Karpas-422 (cell line): ENCODE data around the gene FCRL1. TPM values are rescaled to one million over a fixed set of nuclear protein-coding genes. Genes with fewer than 3 reads are reported as not detected.

Experiments
- DNase-seq: peaks from one replicate; pipeline ENCODE4 v3.0.0-alpha.2; 2015
- H2AFZ ChIP-seq: fragments of 200-600 bp; sonication (generic); 2 replicates; pipeline ENCODE4 v1.6.1; 2014; ENCODE audit warnings: antibody characterized with exemption, low read length, mixed read lengths
- H3K27ac ChIP-seq: fragments of 200-600 bp; sonication (generic); 2 replicates; pipeline ENCODE4 v1.5.1; 2014; ENCODE audit warnings: mild to moderate bottlenecking, low read length, moderate library complexity
- H3K27me3 ChIP-seq: fragments of 200-600 bp; sonication (generic); 2 replicates; pipeline ENCODE4 v1.6.1; 2014; ENCODE audit warnings: low read length, mixed read lengths
- H3K36me3 ChIP-seq: fragments of 200-600 bp; sonication (generic); 2 replicates; pipeline ENCODE4 v1.6.1; 2014; ENCODE audit warnings: low read length, mixed read lengths; ENCODE audit not compliant: insufficient read depth
- H3K4me1 ChIP-seq: fragments of 200-600 bp; sonication (generic); 2 replicates; pipeline ENCODE4 v1.6.1; 2014; ENCODE audit warnings: mild to moderate bottlenecking, low read length, mixed read lengths
- H3K4me2 ChIP-seq: fragments of 200-600 bp; sonication (generic); 2 replicates; pipeline ENCODE4 v1.6.1; 2014; ENCODE audit warnings: low read length, low read depth, mild to moderate bottlenecking; ENCODE audit not compliant: poor library complexity, severe bottlenecking
- H3K4me3 ChIP-seq: fragments of 200-600 bp; sonication (generic); 2 replicates; pipeline ENCODE4 v1.5.1; 2014; ENCODE audit warnings: mild to moderate bottlenecking, antibody characterized with exemption, low read length, mixed read lengths
- H3K79me2 ChIP-seq: fragments of 200-600 bp; sonication (generic); 2 replicates; pipeline ENCODE4 v1.6.1; 2014; ENCODE audit warnings: mild to moderate bottlenecking, low read length, mixed read lengths
- H3K9ac ChIP-seq: fragments of 200-600 bp; sonication (generic); 2 replicates; pipeline ENCODE4 v1.6.0; 2014; ENCODE audit warnings: low read length
- H3K9me2 ChIP-seq: fragments of 200-600 bp; sonication (generic), shearing (Covaris generic); replicated peaks from 2 replicates; pipeline ENCODE4 v1.6.0; 2014; ENCODE audit warnings: mild to moderate bottlenecking, low read length, moderate library complexity; ENCODE audit not compliant: insufficient read depth
- H3K9me3 ChIP-seq: fragments of 300-700, 200-600 bp; sonication (generic); 2 replicates; pipeline ENCODE4 v1.6.1; 2014; ENCODE audit warnings: low read length, mixed read lengths
- H4K20me1 ChIP-seq: fragments of 200-600 bp; sonication (generic); 2 replicates; pipeline ENCODE4 v1.6.1; 2014; ENCODE audit warnings: mild to moderate bottlenecking, antibody characterized with exemption, low read length, low read depth; ENCODE audit not compliant: insufficient read depth
- small RNA-seq: library from RNA; depleted of rRNA; stranded (forward); fragments of <200 nt; gene quantifications from one replicate; pipeline ENCODE3, GENCODE V24; 2014
- total RNA-seq: library from RNA; depleted of rRNA; stranded (reverse); fragments of >200 nt; shearing (Covaris generic); gene quantifications from 2 replicates; pipeline ENCODE4 v1.2.3, GENCODE V29; 2014; ENCODE audit warnings: low replicate concordance; rRNA removed

The FCRL1 gene
- total RNA-seq, 1 experiment from 2014 or later, result 232 TPM

- no peak for DNase-seq
- Histone ChIP-seq H3K4me3 (no peak overlapping the region), H3K79me2 (peaks cover 14% of the 10 kb centered on the region), H3K27ac (no peak overlapping the region), H2AFZ (no peak overlapping the region), H3K36me3 (peaks cover 89% of the 10 kb centered on the region), H3K4me2 (no peak overlapping the region), H3K4me1 (no peaks in the 10 kb centered on the region), H4K20me1 (no peaks in the 10 kb centered on the region), H3K9me2 (no peaks in the 10 kb centered on the region), H3K9me3 (no peaks in the 10 kb centered on the region), H3K9ac (no peak overlapping the region), H3K27me3 (no peaks in the 10 kb centered on the region)
These were observed 71.6 kb downstream of the FCRL1 start for GRCh38 chr1:157748262-157748817.

Small RNA genes lying within 50 kb of the gene (small RNA-seq; reads per million reads assigned to genes)
- gene MRPS21P2, result not detected

Other genes starting within 250 kb of the FCRL1 start
- 0.11 TPM in 1 of 2 replicates, not detected in the other for gene FCRL4, start 222.0 kb downstream of the FCRL1 start, total RNA-seq
- gene FCRL3, start 119.4 kb downstream of the FCRL1 start, total RNA-seq, result 24.7 and 45.8 TPM in 2 replicates
- 136 and 168 TPM in 2 replicates for gene FCRL2, start 43.0 kb downstream of the FCRL1 start, total RNA-seq
- gene CD5L, start 21.7 kb upstream of the FCRL1 start, total RNA-seq, result 0.43 and 2.0 TPM in 2 replicates
- gene KIRREL1, start 173.5 kb upstream of the FCRL1 start, total RNA-seq, result not detected in 2 replicates